Spleen (tissue), 11 donors: Measurements from ENCODE around the gene C2orf42. TPM values are rescaled to one million over a fixed set of nuclear protein-coding genes. Genes with fewer than 3 reads are reported as not detected.
"Not testable (repeated sequence)": the region's sequence is repeated elsewhere in the genome, so short reads cannot be mapped to it uniquely, and the experiment has no call there.

Experiments used
- DNase-seq: peaks from one replicate; pipeline ENCODE4 v3.0.0-alpha.2; 2020
- H3K27ac ChIP-seq, 8 donors: fragments of 200-600 bp; sonication (generic) in 7 of 8; 1 replicate in 4 of 8; 2 replicates in 4 of 8; pipeline versions ENCODE4 v1.5.0 to v1.8.0; 2016 to 2021; ENCODE audit warnings: inconsistent platforms in 4 of 8, mild to moderate bottlenecking in 4 of 8, moderate library complexity in 1 of 8
- H3K27me3 ChIP-seq, 7 donors: fragments of 200-600 bp; sonication (generic) in 6 of 7; replicated peaks in 1 of 7; 1 replicate in 4 of 7; 2 replicates in 3 of 7; pipeline versions ENCODE4 v1.5.0 to v1.8.0; 2016 to 2021; ENCODE audit warnings: inconsistent platforms in 3 of 7, mild to moderate bottlenecking in 1 of 7
- H3K36me3 ChIP-seq, 6 donors: fragments of 200-600 bp; sonication (generic) in 5 of 6; 1 replicate in 4 of 6; 2 replicates in 2 of 6; pipeline versions ENCODE4 v1.5.0 to v1.8.0; 2016 to 2021; ENCODE audit warnings: inconsistent platforms in 2 of 6
- H3K4me1 ChIP-seq, 6 donors: fragments of 200-600 bp; sonication (generic) in 5 of 6; 1 replicate in 3 of 6; 2 replicates in 3 of 6; pipeline versions ENCODE4 v1.5.0 to v1.8.0; 2016 to 2021; ENCODE audit warnings: inconsistent platforms in 3 of 6
- H3K4me3 ChIP-seq, 8 donors: fragments of 200-600 bp; sonication (generic) in 7 of 8; 1 replicate in 4 of 8; 2 replicates in 4 of 8; pipeline versions ENCODE4 v1.5.0 to v1.8.0; 2016 to 2021; ENCODE audit warnings: inconsistent platforms in 4 of 8, mild to moderate bottlenecking in 4 of 8, moderate library complexity in 2 of 8
- H3K9me3 ChIP-seq, 8 donors: fragments of 200-600 bp; sonication (generic) in 7 of 8; 1 replicate in 4 of 8; 2 replicates in 4 of 8; pipeline versions ENCODE4 v1.5.0 to v1.8.0; 2016 to 2021; ENCODE audit warnings: inconsistent platforms in 4 of 8
- CTCF ChIP-seq, 11 experiments: fragments of 200-600 bp in 7 of 11; fragments of 450-650 bp in 4 of 11; sonication (generic) in 4 of 11; IDR thresholded peaks in 8 of 11; conservative IDR thresholded peaks in 3 of 11; 1 replicate in 7 of 11; 2 replicates in 4 of 11; pipeline versions ENCODE4 v1.4.0 to v1.8.0; 2016 to 2021; ENCODE audit warnings: antibody characterized with exemption in 11 of 11, inconsistent platforms in 4 of 11, mild to moderate bottlenecking in 1 of 11
- POLR2A ChIP-seq, 3 donors: fragments of 450-650 bp; IDR thresholded peaks; one replicate each; pipeline ENCODE4 v1.5.1; 2017; ENCODE audit warnings: antibody characterized with exemption in 3 of 3, mild to moderate bottlenecking in 1 of 3
- POLR2AphosphoS5 ChIP-seq, 3 donors: sonication (generic); formaldehyde crosslinking; IDR thresholded peaks; one replicate each; pipeline ENCODE4 v1.5.1; 2017; ENCODE audit warnings: antibody characterized with exemption in 3 of 3
- WGBS, 5 donors: extraction: QIAGEN DNeasy Blood & Tissue Kit in 3 of 5; methylation state at CpG; one replicate each; pipeline versions ENCODE4 v1.1.5 to v1.1.7; 2013 to 2018; 5-methylcytosine and 5-hydroxymethylcytosine counted together
- intact Hi-C: fragments of 100-400 bp; cut with DNase I; formaldehyde crosslinking; loops from one replicate; pipeline ENCODE4 v1.15.0; 2023; ENCODE audit warnings: low total_unique reads
- polyA plus RNA-seq, 3 donors: library from polyadenylated mRNA; stranded (reverse); fragments of 200-250 nt; gene quantifications; one replicate each; pipeline ENCODE4 v1.2.1, GENCODE V29; 2013
- total RNA-seq, 7 donors: library from RNA; depleted of rRNA in 3 of 7; stranded (reverse); fragments of >200 nt in 3 of 7; fragmentation: NEBNext Ultra II Directional in 4 of 7; extraction: Animal tissue kit (Norgen Biotek cat#: 25700) in 4 of 7; gene quantifications; one replicate each; pipeline versions ENCODE4 v1.1.0 to v1.2.1, GENCODE V29; 2016 to 2021
- donor health status: healthy with polysubstance abuse.
- donor health status: DM: no; HTN: no; CAD: no; lungs with moderate emphysema.
- donor health status: DM: no; HTN: no; CAD: no.
- donor health status: Bipolar disorder and iron deficiency.
- donor health status: healthy.
- donor health status: DM: no; HTN: no; CAD: no.
- donor health status: DM: yes; HTN: yes; CAD: no.

C2orf42 gene
- total and polyA plus RNA-seq, 10 donors = 6.0 to 24.3 (median 18.0) TPM

- no peaks in the 10 kb centered on the region for H3K36me3 ChIP-seq
- no peaks in the 10 kb centered on the region for H3K9me3 ChIP-seq
- no peak for TF ChIP-seq CTCF (IDR thresholded peaks at IDR 0.05 in 8 of 11, conservative IDR thresholded peaks at IDR 0.05 in 3 of 11)
- no peak for TF ChIP-seq POLR2A (IDR thresholded peaks at IDR 0.05)
- TF ChIP-seq POLR2AphosphoS5 (IDR thresholded peaks at IDR 0.05) = no peak
- no peaks in the 10 kb centered on the region for H3K27me3 ChIP-seq
- WGBS, 5 donors = 63 to 86% (median 79%) methylated on average over 1 of the region's 1 CpG
- peak overlapping the region; percentile 85 to 97 (median 95) for H3K27ac ChIP-seq
- DNase-seq = no peak
- intact Hi-C loops = no loop called here
- H3K4me1 ChIP-seq = peaks cover 58 to 93% (median 84%) of the 10 kb centered on the region in 6 donors
- peak overlapping the region in 3 of 8 donors; percentile 29 to 62 (median 31) for H3K4me3 ChIP-seq
Observed at GRCh38 chr2:70133127-70133452, 57.7 kb downstream of the C2orf42 start.

GRCh38 chr2:70132244-70133126 is 58.3 kb downstream of the C2orf42 start:
- peak; percentile 75 for DNase-seq
- H3K4me1 ChIP-seq = peaks cover 61 to 93% (median 84%) of the 10 kb centered on the region in 6 donors
- H3K36me3 ChIP-seq = no peaks in the 10 kb centered on the region
- intact Hi-C loops = no loop called here
- 2 to 11% (median 8%) methylated on average over 8 of the region's 8 CpGs for WGBS, 5 donors
- H3K27ac ChIP-seq = peak overlapping the region; percentile 85 to 97 (median 95)
- TF ChIP-seq POLR2AphosphoS5 (IDR thresholded peaks at IDR 0.05) = peak in 2 of 3 donors; percentile 68 to 78
- peak in 1 of 3 donors; percentile 36 for TF ChIP-seq POLR2A (IDR thresholded peaks at IDR 0.05)
- no peak for TF ChIP-seq CTCF (IDR thresholded peaks at IDR 0.05 in 8 of 11, conservative IDR thresholded peaks at IDR 0.05 in 3 of 11)
- H3K4me3 ChIP-seq = peak overlapping the region in 6 of 8 donors; percentile 21 to 62 (median 27)
- no peaks in the 10 kb centered on the region for H3K27me3 ChIP-seq
- H3K9me3 ChIP-seq = no peaks in the 10 kb centered on the region

- H3K36me3 ChIP-seq, H3K9me3 ChIP-seq, intact Hi-C loops, H3K27me3 ChIP-seq: not testable (repeated sequence)
- 66 to 84% (median 73%) methylated on average over 17 of the region's 17 CpGs for WGBS, 5 donors
- Histone ChIP-seq H3K4me1 (peaks cover 64 to 93% (median 84%) of the 10 kb centered on the region in 6 donors), H3K27ac (peak overlapping the region; percentile 85 to 97 (median 95)), H3K4me3 (peak overlapping the region in 6 of 8 donors; percentile 21 to 62 (median 27))
- DNase-seq = peak; percentile 33
Observed at GRCh38 chr2:70131344-70132143, 59.3 kb downstream of the C2orf42 start.

- DNase-seq = no peak
- no peaks in the 10 kb centered on the region for H3K9me3 ChIP-seq
- H3K27me3 ChIP-seq = no peaks in the 10 kb centered on the region
- H3K4me3 ChIP-seq = no peak overlapping the region
- H3K27ac ChIP-seq = peak overlapping the region in 6 of 8 donors; percentile 11 to 100 (median 57)
- no peaks in the 10 kb centered on the region for H3K36me3 ChIP-seq
- peaks cover 53 to 88% (median 77%) of the 10 kb centered on the region in 6 donors for H3K4me1 ChIP-seq
- intact Hi-C loops = no loop called here
- TF ChIP-seq CTCF (IDR thresholded peaks at IDR 0.05 in 8 of 11, conservative IDR thresholded peaks at IDR 0.05 in 3 of 11) (no peak), POLR2AphosphoS5 (IDR thresholded peaks at IDR 0.05) (no peak), POLR2A (IDR thresholded peaks at IDR 0.05) (no peak)
- WGBS, 5 donors = 28 to 40% (median 37%) methylated on average over 1 of the region's 1 CpG
Observed at GRCh38 chr2:70128005-70128404, 62.8 kb downstream of the C2orf42 start.
